WTC11 (cell line): ENCODE results near the gene LRP1. TPM values are rescaled to one million over a fixed set of nuclear protein-coding genes. Genes with fewer than 3 reads are reported as not detected.

Experiments
- ATAC-seq: fragments of 200-7000 bp; cut with Tn5 transposase; 2 replicates; pipeline ENCODE4 v1.10.0; 2021; ENCODE audit warnings: mild to moderate bottlenecking, moderate library complexity
- CTCF ChIA-PET: fragments of 300-600 bp; sonication (Branson Sonifier 250); formaldehyde crosslinking; loops from one replicate; lab custom pipeline; 2021; ENCODE audit warnings: antibody characterized with exemption; lab: Charles Lee
- POLR2A ChIA-PET: fragments of 350-600 bp; sonication (Branson Sonifier 250); formaldehyde crosslinking; loops from one replicate; lab custom pipeline; 2021; ENCODE audit warnings: antibody characterized with exemption; lab: Charles Lee
- DNase-seq: peaks from one replicate; pipeline ENCODE4 v3.0.0; 2021; ENCODE audit warnings: low spot score
- H3K27ac Mint-ChIP-seq: 2 replicates; pipeline ENCODE4 v1.8.0; 2021; ENCODE audit warnings: mixed read lengths
- H3K27me3 Mint-ChIP-seq: 2 replicates; pipeline ENCODE4 v1.8.0; 2021; ENCODE audit warnings: low read depth, mild to moderate bottlenecking, moderate library complexity, mixed read lengths
- H3K36me3 Mint-ChIP-seq: 2 replicates; pipeline ENCODE4 v1.8.0; 2021; ENCODE audit warnings: mixed read lengths
- H3K4me1 Mint-ChIP-seq: 2 replicates; pipeline ENCODE4 v1.8.0; 2022; ENCODE audit warnings: mixed read lengths
- H3K4me3 Mint-ChIP-seq: 2 replicates; pipeline ENCODE4 v1.8.0; 2021; ENCODE audit warnings: mild to moderate bottlenecking, moderate library complexity, mixed read lengths
- H3K9me3 Mint-ChIP-seq: 2 replicates; pipeline ENCODE4 v1.8.0; 2021; ENCODE audit warnings: mixed read lengths
- CREB1 ChIP-seq: sonication (generic); formaldehyde crosslinking; IDR thresholded peaks from 2 replicates; pipeline ENCODE4 v1.8.0; 2023; ENCODE audit warnings: mild to moderate bottlenecking, missing genetic modification reagents
- FOXK1 ChIP-seq: sonication (generic); formaldehyde crosslinking; IDR thresholded peaks from 2 replicates; pipeline ENCODE4 v1.8.0; 2022; ENCODE audit warnings: mild to moderate bottlenecking, moderate library complexity, missing genetic modification reagents
- FOXP1 ChIP-seq: sonication (generic); formaldehyde crosslinking; IDR thresholded peaks from 2 replicates; pipeline ENCODE4 v1.8.0; 2022; ENCODE audit warnings: missing genetic modification reagents, mild to moderate bottlenecking, moderate library complexity, borderline replicate concordance
- NFE2L1 ChIP-seq: sonication (generic); formaldehyde crosslinking; IDR thresholded peaks from 2 replicates; pipeline ENCODE4 v1.8.1; 2023; ENCODE audit warnings: missing genetic modification reagents
- SMAD3 ChIP-seq: sonication (generic); formaldehyde crosslinking; IDR thresholded peaks from 2 replicates; pipeline ENCODE4 v1.8.0; 2022; ENCODE audit warnings: missing genetic modification reagents, mild to moderate bottlenecking, borderline replicate concordance
- SMAD4 ChIP-seq: sonication (generic); formaldehyde crosslinking; IDR thresholded peaks from 2 replicates; pipeline ENCODE4 v1.8.0; 2022; ENCODE audit warnings: mild to moderate bottlenecking, missing genetic modification reagents
- SP1 ChIP-seq: sonication (generic); formaldehyde crosslinking; conservative IDR thresholded peaks from 2 replicates; pipeline ENCODE4 v1.8.1; 2022; ENCODE audit warnings: missing genetic modification reagents
- TEAD1 ChIP-seq: sonication (generic); formaldehyde crosslinking; IDR thresholded peaks from 2 replicates; pipeline ENCODE4 v1.8.0; 2022; ENCODE audit warnings: mild to moderate bottlenecking, missing genetic modification reagents
- TP53 ChIP-seq: sonication (generic); formaldehyde crosslinking; IDR thresholded peaks from 2 replicates; pipeline ENCODE4 v1.8.1; 2023; ENCODE audit warnings: mild to moderate bottlenecking, missing genetic modification reagents
- ZNF138 ChIP-seq: sonication (generic); formaldehyde crosslinking; conservative IDR thresholded peaks from 2 replicates; pipeline ENCODE4 v1.8.1; 2022; ENCODE audit warnings: mild to moderate bottlenecking, moderate library complexity, missing genetic modification reagents
- total RNA-seq: library from RNA; stranded (reverse); gene quantifications from 3 replicates; pipeline ENCODE4 v1.2.3, GENCODE V29; 2021
- TF ChIP-seq, protein P1 (sequence below): fragments of 250-450 bp; sonication (Bioruptor Pico); conservative IDR thresholded peaks from 2 replicates; pipeline ENCODE4 v1.9.0; 2021; ENCODE audit warnings: mild to moderate bottlenecking
- TF ChIP-seq, protein P2 (sequence below): sonication (generic); formaldehyde crosslinking; IDR thresholded peaks from 2 replicates; pipeline ENCODE4 v1.8.1; 2022; ENCODE audit warnings: mild to moderate bottlenecking, moderate library complexity, missing genetic modification reagents
- TF ChIP-seq, protein P3 (sequence below): sonication (generic); formaldehyde crosslinking; IDR thresholded peaks from 2 replicates; pipeline ENCODE4 v1.8.0; 2022; ENCODE audit warnings: mild to moderate bottlenecking, missing genetic modification reagents
- TF ChIP-seq, protein P4 (sequence below): fragments of 250-450 bp; sonication (Bioruptor Pico); IDR thresholded peaks from 2 replicates; pipeline ENCODE4 v1.8.0; 2021; ENCODE audit warnings: mild to moderate bottlenecking
- TF ChIP-seq, protein P5 (sequence below): sonication (generic); formaldehyde crosslinking; conservative IDR thresholded peaks from 2 replicates; pipeline ENCODE4 v1.8.1; 2022; ENCODE audit warnings: mild to moderate bottlenecking, missing genetic modification reagents
- TF ChIP-seq, protein P6 (sequence below): sonication (generic); formaldehyde crosslinking; conservative IDR thresholded peaks from 2 replicates; pipeline ENCODE4 v1.8.1; 2023; ENCODE audit warnings: mild to moderate bottlenecking, low read depth, missing genetic modification reagents, moderate library complexity
- TF ChIP-seq, protein P7 (sequence below): fragments of 250-450 bp; sonication (Bioruptor Pico); IDR thresholded peaks from 2 replicates; pipeline ENCODE4 v1.9.0; 2021; ENCODE audit warnings: mild to moderate bottlenecking
- TF ChIP-seq, protein P8 (sequence below): sonication (generic); formaldehyde crosslinking; IDR thresholded peaks from 2 replicates; pipeline ENCODE4 v1.8.0; 2022; ENCODE audit warnings: mild to moderate bottlenecking, missing genetic modification reagents
- TF ChIP-seq, protein P9 (sequence below): fragments of 250-450 bp; sonication (Bioruptor Pico); IDR thresholded peaks from 2 replicates; pipeline ENCODE4 v1.9.0; 2021; ENCODE audit warnings: moderate library complexity, mild to moderate bottlenecking, inconsistent platforms, borderline replicate concordance
- TF ChIP-seq, protein P10 (sequence below): sonication (generic); formaldehyde crosslinking; IDR thresholded peaks from 2 replicates; pipeline ENCODE4 v1.8.1; 2023; ENCODE audit warnings: mild to moderate bottlenecking, missing genetic modification reagents

The LRP1 gene
- total RNA-seq, 1 experiment from 2014 or later: 120 TPM

DNA sequence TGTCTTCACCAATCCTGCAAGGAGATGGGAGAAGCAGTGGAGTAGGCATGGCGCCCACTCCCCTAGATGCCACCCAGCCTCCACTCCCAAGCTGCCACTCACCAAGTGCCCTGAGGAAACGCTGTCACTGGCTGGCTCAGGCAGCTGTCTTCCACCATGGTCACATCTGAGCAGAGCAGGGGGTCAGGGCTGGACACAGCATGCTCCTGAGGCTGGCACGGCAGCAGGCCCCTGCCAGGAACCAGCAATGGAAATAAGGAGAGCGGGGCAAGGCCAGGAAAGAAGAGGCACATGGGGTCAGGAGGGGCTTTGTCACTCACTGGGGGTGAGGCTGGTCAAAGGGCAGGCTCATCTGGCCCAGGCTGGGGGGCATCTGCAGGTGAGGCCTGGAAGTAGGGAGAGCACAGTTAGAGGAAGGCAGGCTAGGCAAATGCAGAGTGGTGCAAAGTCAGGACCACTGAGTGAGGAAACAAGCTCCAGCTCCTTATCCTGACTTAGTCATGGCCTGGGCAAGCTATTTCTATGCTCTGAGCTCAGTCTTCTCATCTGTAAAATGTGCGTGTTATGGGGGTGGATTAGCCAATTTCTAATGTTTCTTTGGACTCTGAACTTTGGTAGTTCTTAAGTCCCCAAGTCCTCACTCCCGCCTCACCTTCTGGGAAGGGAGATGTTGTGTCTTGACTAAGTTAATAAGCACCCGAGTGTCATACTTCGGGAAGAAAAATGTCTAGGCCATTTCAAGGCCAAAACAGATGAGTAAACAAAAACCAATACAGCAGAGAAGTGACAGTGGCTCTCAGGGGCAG is 31.3 kb upstream of the LRP1 start:
- Mint-ChIP-seq H3K27ac (peak overlapping the region; percentile 85; the same call in 1 of the 2 replicates), H3K36me3 (peaks cover 37% of the 10 kb centered on the region), H3K4me1 (peaks cover 25% of the 10 kb centered on the region), H3K9me3 (no peaks in the 10 kb centered on the region), H3K4me3 (no peak overlapping the region), H3K27me3 (no peaks in the 10 kb centered on the region)
- ChIA-PET CTCF (interaction anchor here (0.6 to 6.5 kb wide), 5 partner anchors 15 to 256 kb away, joined by 3 to 46 read pairs (median 4); partner anchors contain the start of gene STAT6), POLR2A (interaction anchor here (0.5 kb wide), 1 partner anchor 85 kb away, joined by 3 read pairs; no protein-coding TSS in a partner anchor)
- no peak for DNase-seq
- ATAC-seq: no peak
- TF ChIP-seq, protein P1, sequence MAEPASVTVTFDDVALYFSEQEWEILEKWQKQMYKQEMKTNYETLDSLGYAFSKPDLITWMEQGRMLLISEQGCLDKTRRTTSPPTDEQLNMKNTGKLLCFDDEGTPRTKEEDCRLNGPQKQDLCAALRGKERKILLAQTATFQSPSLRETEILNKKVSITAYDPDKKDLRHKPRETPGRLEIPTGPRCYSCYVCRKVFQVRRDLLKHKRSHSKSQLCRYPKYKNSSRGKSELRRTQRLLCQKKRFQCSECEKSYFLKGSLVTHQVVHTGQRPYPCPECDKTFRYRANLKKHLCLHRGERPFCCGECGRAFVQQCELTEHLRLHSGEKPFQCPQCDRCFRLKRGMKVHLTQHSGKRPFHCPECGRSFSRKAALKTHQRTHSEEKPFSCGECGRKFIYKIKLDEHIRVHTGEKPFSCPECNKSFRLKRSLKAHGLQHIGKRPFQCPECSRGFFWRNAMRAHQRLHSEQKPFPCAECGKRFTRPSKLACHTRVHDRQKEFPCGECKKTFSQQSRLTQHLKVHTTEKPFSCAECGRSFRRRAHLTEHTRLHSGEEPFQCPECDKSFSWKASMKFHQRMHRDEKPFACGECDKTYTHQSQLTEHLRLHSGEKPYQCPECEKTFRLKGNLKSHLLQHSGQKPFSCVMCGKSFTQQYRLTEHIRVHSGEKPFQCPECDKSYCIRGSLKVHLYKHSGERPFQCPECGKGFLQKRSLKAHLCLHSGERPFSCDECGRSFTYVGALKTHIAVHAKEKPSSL (CRISPR knock-in tag): no peak
- TF ChIP-seq CREB1: no peak

DNA sequence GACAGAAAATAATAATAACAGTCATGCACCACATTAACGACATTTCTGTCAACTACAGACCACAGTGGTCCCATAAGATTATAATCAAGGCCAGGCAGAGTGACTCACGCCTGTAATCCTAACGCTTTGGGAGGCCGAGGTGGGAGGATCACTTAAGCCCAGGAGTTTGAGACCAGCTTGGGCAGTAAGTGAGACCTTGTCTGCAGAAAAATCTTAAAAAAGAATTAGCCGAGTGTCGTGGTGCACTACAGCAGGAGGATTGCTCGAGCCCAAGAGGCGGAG is 30.8 kb upstream of the LRP1 start:
- ChIA-PET POLR2A (interaction anchor here (0.5 kb wide), 1 partner anchor 85 kb away, joined by 3 read pairs; no protein-coding TSS in a partner anchor), CTCF (interaction anchor here (0.6 to 6.5 kb wide), 4 partner anchors 8 to 27 kb away, joined by 3 to 46 read pairs (median 4); partner anchors contain the start of genes NAB2 and STAT6)
- Mint-ChIP-seq H3K4me3 (no peak overlapping the region), H3K9me3 (no peaks in the 10 kb centered on the region), H3K27me3 (no peaks in the 10 kb centered on the region), H3K27ac (no peak overlapping the region), H3K36me3 (peaks cover 34% of the 10 kb centered on the region), H3K4me1 (peaks cover 25% of the 10 kb centered on the region)
- TF ChIP-seq, protein P2, sequence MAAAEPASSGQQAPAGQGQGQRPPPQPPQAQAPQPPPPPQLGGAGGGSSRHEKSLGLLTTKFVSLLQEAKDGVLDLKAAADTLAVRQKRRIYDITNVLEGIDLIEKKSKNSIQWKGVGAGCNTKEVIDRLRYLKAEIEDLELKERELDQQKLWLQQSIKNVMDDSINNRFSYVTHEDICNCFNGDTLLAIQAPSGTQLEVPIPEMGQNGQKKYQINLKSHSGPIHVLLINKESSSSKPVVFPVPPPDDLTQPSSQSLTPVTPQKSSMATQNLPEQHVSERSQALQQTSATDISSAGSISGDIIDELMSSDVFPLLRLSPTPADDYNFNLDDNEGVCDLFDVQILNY (CRISPR knock-in tag): no peak
- TF ChIP-seq, protein P3, sequence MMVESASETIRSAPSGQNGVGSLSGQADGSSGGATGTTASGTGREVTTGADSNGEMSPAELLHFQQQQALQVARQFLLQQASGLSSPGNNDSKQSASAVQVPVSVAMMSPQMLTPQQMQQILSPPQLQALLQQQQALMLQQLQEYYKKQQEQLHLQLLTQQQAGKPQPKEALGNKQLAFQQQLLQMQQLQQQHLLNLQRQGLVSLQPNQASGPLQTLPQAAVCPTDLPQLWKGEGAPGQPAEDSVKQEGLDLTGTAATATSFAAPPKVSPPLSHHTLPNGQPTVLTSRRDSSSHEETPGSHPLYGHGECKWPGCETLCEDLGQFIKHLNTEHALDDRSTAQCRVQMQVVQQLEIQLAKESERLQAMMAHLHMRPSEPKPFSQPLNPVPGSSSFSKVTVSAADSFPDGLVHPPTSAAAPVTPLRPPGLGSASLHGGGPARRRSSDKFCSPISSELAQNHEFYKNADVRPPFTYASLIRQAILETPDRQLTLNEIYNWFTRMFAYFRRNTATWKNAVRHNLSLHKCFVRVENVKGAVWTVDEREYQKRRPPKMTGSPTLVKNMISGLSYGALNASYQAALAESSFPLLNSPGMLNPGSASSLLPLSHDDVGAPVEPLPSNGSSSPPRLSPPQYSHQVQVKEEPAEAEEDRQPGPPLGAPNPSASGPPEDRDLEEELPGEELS: no peak
- TF ChIP-seq TEAD1 (CRISPR knock-in tag) (no peak), SMAD4 (CRISPR knock-in tag) (no peak), ZNF138 (no peak), NFE2L1 (CRISPR knock-in tag) (no peak), FOXK1 (CRISPR knock-in tag) (no peak), FOXP1 (CRISPR knock-in tag) (no peak), SMAD3 (CRISPR knock-in tag) (no peak), SP1 (CRISPR knock-in tag) (no peak), TP53 (no peak)
- TF ChIP-seq, protein P4, sequence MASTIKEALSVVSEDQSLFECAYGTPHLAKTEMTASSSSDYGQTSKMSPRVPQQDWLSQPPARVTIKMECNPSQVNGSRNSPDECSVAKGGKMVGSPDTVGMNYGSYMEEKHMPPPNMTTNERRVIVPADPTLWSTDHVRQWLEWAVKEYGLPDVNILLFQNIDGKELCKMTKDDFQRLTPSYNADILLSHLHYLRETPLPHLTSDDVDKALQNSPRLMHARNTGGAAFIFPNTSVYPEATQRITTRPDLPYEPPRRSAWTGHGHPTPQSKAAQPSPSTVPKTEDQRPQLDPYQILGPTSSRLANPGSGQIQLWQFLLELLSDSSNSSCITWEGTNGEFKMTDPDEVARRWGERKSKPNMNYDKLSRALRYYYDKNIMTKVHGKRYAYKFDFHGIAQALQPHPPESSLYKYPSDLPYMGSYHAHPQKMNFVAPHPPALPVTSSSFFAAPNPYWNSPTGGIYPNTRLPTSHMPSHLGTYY (CRISPR knock-in tag): no peak
- TF ChIP-seq, protein P5, sequence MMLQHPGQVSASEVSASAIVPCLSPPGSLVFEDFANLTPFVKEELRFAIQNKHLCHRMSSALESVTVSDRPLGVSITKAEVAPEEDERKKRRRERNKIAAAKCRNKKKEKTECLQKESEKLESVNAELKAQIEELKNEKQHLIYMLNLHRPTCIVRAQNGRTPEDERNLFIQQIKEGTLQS (CRISPR knock-in tag): no peak
- TF ChIP-seq, protein P6, sequence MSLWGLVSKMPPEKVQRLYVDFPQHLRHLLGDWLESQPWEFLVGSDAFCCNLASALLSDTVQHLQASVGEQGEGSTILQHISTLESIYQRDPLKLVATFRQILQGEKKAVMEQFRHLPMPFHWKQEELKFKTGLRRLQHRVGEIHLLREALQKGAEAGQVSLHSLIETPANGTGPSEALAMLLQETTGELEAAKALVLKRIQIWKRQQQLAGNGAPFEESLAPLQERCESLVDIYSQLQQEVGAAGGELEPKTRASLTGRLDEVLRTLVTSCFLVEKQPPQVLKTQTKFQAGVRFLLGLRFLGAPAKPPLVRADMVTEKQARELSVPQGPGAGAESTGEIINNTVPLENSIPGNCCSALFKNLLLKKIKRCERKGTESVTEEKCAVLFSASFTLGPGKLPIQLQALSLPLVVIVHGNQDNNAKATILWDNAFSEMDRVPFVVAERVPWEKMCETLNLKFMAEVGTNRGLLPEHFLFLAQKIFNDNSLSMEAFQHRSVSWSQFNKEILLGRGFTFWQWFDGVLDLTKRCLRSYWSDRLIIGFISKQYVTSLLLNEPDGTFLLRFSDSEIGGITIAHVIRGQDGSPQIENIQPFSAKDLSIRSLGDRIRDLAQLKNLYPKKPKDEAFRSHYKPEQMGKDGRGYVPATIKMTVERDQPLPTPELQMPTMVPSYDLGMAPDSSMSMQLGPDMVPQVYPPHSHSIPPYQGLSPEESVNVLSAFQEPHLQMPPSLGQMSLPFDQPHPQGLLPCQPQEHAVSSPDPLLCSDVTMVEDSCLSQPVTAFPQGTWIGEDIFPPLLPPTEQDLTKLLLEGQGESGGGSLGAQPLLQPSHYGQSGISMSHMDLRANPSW (CRISPR knock-in tag): no peak
- TF ChIP-seq, protein P7, sequence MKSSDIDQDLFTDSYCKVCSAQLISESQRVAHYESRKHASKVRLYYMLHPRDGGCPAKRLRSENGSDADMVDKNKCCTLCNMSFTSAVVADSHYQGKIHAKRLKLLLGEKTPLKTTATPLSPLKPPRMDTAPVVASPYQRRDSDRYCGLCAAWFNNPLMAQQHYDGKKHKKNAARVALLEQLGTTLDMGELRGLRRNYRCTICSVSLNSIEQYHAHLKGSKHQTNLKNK (CRISPR knock-in tag): no peak
- TF ChIP-seq, protein P8, sequence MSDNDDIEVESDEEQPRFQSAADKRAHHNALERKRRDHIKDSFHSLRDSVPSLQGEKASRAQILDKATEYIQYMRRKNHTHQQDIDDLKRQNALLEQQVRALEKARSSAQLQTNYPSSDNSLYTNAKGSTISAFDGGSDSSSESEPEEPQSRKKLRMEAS (CRISPR knock-in tag): no peak
- TF ChIP-seq, protein P9, sequence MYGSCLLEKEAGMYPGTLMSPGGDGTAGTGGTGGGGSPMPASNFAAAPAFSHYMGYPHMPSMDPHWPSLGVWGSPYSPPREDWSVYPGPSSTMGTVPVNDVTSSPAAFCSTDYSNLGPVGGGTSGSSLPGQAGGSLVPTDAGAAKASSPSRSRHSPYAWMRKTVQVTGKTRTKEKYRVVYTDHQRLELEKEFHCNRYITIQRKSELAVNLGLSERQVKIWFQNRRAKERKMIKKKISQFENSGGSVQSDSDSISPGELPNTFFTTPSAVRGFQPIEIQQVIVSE: no peak
- TF ChIP-seq, protein P10, sequence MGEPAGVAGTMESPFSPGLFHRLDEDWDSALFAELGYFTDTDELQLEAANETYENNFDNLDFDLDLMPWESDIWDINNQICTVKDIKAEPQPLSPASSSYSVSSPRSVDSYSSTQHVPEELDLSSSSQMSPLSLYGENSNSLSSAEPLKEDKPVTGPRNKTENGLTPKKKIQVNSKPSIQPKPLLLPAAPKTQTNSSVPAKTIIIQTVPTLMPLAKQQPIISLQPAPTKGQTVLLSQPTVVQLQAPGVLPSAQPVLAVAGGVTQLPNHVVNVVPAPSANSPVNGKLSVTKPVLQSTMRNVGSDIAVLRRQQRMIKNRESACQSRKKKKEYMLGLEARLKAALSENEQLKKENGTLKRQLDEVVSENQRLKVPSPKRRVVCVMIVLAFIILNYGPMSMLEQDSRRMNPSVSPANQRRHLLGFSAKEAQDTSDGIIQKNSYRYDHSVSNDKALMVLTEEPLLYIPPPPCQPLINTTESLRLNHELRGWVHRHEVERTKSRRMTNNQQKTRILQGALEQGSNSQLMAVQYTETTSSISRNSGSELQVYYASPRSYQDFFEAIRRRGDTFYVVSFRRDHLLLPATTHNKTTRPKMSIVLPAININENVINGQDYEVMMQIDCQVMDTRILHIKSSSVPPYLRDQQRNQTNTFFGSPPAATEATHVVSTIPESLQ (CRISPR knock-in tag): no peak
- DNase-seq (no peak), ATAC-seq (no peak)
